DMS79 (cell line): ENCODE data around the gene ROR1.
A peak's percentile ranks its signal among the peaks of the same experiment; 100 is the strongest.

Source experiments
- DNase-seq: peaks from one replicate; lab custom pipeline; 2025; lab: John Stamatoyannopoulos, UW

ROR1 gene

GRCh38 chr1:63885899-63886298 lies 112.1 kb downstream of the ROR1 start:
- no peak for DNase-seq

- no peak for DNase-seq
These were observed 112.5 kb downstream of the ROR1 start for GRCh38 chr1:63886340-63886739.

GRCh38 chr1:63887809-63888208 lies 114.0 kb downstream of the ROR1 start:
- no peak for DNase-seq

- no peak for DNase-seq
These were observed 115.2 kb downstream of the ROR1 start for GRCh38 chr1:63888984-63889383.

- no peak for DNase-seq
These were observed 116.7 kb downstream of the ROR1 start for GRCh38 chr1:63890468-63890867.

GRCh38 chr1:63891060-63891690 lies 117.4 kb downstream of the ROR1 start:
- no peak for DNase-seq

GRCh38 chr1:63892632-63893395 lies 119.0 kb downstream of the ROR1 start:
- DNase-seq, result peak; percentile 75

GRCh38 chr1:63893976-63894375 lies 120.2 kb downstream of the ROR1 start:
- DNase-seq, result no peak

- DNase-seq, result no peak
These were observed 120.9 kb downstream of the ROR1 start for GRCh38 chr1:63894627-63895265.

- no peak for DNase-seq
These were observed 122.9 kb downstream of the ROR1 start for GRCh38 chr1:63896755-63897154.

- no peak for DNase-seq
These were observed 124.8 kb downstream of the ROR1 start for GRCh38 chr1:63898428-63899196.

- no peak for DNase-seq
These were observed 127.3 kb downstream of the ROR1 start for GRCh38 chr1:63901094-63901493.

- no peak for DNase-seq
These were observed 129.2 kb downstream of the ROR1 start for GRCh38 chr1:63902844-63903589.

GRCh38 chr1:63903947-63904610 lies 130.3 kb downstream of the ROR1 start:
- no peak for DNase-seq

- no peak for DNase-seq
These were observed 131.0 kb downstream of the ROR1 start for GRCh38 chr1:63904826-63905225.

- no peak for DNase-seq
These were observed 132.4 kb downstream of the ROR1 start for GRCh38 chr1:63906047-63906704.

- DNase-seq, result no peak
These were observed 133.2 kb downstream of the ROR1 start for GRCh38 chr1:63907051-63907450.

- no peak for DNase-seq
These were observed 134.2 kb downstream of the ROR1 start for GRCh38 chr1:63908016-63908415.

GRCh38 chr1:63909526-63909925 lies 135.7 kb downstream of the ROR1 start:
- DNase-seq, result no peak

GRCh38 chr1:63911049-63911448 lies 137.2 kb downstream of the ROR1 start:
- no peak for DNase-seq

- no peak for DNase-seq
These were observed 138.8 kb downstream of the ROR1 start for GRCh38 chr1:63912643-63913042.
